HG03066 (cell line): ENCODE results near the gene RNF115.
"Not testable (repeated sequence)": the region's sequence is repeated elsewhere in the genome, so short reads cannot be mapped to it uniquely, and the experiment has no call there.

Source experiments
- ATAC-seq: cut with Tn5 transposase; IDR thresholded peaks from one replicate; pipeline ENCODE4 v1.9.1; 2021; ENCODE audit warnings: low read depth; ENCODE audit not compliant: unreplicated experiment

Gene RNF115

GRCh38 chr1:145782272-145783099, 41.4 kb downstream of the RNF115 start:
- ATAC-seq, result no peak

GRCh38 chr1:145778146-145778540, 45.8 kb downstream of the RNF115 start:
- no peak for ATAC-seq

- ATAC-seq, result no peak
These were observed 46.3 kb downstream of the RNF115 start for GRCh38 chr1:145777357-145778145.

GRCh38 chr1:145773423-145773822, 50.5 kb downstream of the RNF115 start:
- ATAC-seq, result no peak

- ATAC-seq, result no peak
These were observed 52.8 kb downstream of the RNF115 start for GRCh38 chr1:145771056-145771455.

- not testable (repeated sequence) for ATAC-seq
These were observed 55.9 kb downstream of the RNF115 start for GRCh38 chr1:145768004-145768403.

GRCh38 chr1:145766926-145767325, 57.0 kb downstream of the RNF115 start:
- not testable (repeated sequence) for ATAC-seq

- not testable (repeated sequence) for ATAC-seq
These were observed 58.1 kb downstream of the RNF115 start for GRCh38 chr1:145765585-145766360.

GRCh38 chr1:145765127-145765526, 58.8 kb downstream of the RNF115 start:
- not testable (repeated sequence) for ATAC-seq

GRCh38 chr1:145764231-145764940, 59.5 kb downstream of the RNF115 start:
- not testable (repeated sequence) for ATAC-seq

- ATAC-seq, result not testable (repeated sequence)
These were observed 61.9 kb downstream of the RNF115 start for GRCh38 chr1:145762001-145762400.

GRCh38 chr1:145761498-145761897, 62.4 kb downstream of the RNF115 start:
- not testable (repeated sequence) for ATAC-seq

- not testable (repeated sequence) for ATAC-seq
These were observed 63.4 kb downstream of the RNF115 start for GRCh38 chr1:145760395-145760949.

GRCh38 chr1:145759721-145760120, 64.2 kb downstream of the RNF115 start:
- ATAC-seq, result no peak

- no peak for ATAC-seq
These were observed 65.3 kb downstream of the RNF115 start for GRCh38 chr1:145758575-145758974.

- ATAC-seq, result no peak
These were observed 65.8 kb downstream of the RNF115 start for GRCh38 chr1:145758116-145758515.

- no peak for ATAC-seq
These were observed 66.5 kb downstream of the RNF115 start for GRCh38 chr1:145757420-145757819.

- no peak for ATAC-seq
These were observed 72.3 kb downstream of the RNF115 start for GRCh38 chr1:145751491-145752037.

- no peak for ATAC-seq
These were observed 73.5 kb downstream of the RNF115 start for GRCh38 chr1:145750426-145750825.
